Activated CD4-positive, alpha-beta T cell treated with anti-CD3 and anti-CD28 coated beads for 24 hours (primary cell): Measurements from ENCODE around the gene CGB7.
"Not testable (repeated sequence)": the region's sequence is repeated elsewhere in the genome, so short reads cannot be mapped to it uniquely, and the experiment has no call there.

Source experiments
- DNase-seq, 2 donors: peaks; one replicate each; pipeline ENCODE4 v3.0.0-alpha.2; 2020; ENCODE audit warnings: low read depth in 2 of 2

CGB7 gene

GRCh38 chr19:49042177-49042576 is 15.4 kb downstream of the CGB7 start:
- no peak for DNase-seq

GRCh38 chr19:49039736-49040135 is 17.8 kb downstream of the CGB7 start:
- not testable (repeated sequence) for DNase-seq

GRCh38 chr19:49038557-49039276 is 18.8 kb downstream of the CGB7 start:
- not testable (repeated sequence) for DNase-seq

- not testable (repeated sequence) for DNase-seq
These were observed 19.4 kb downstream of the CGB7 start for GRCh38 chr19:49038111-49038510.

GRCh38 chr19:49036815-49037214 is 20.7 kb downstream of the CGB7 start, which contains the start of gene CGB1:
Gene CGB1, minus strand, starts transcription at chr19:49036895. Its CDS starts 184 bp downstream, at chr19:49036711.
- peak in 1 of 2 donors; percentile 37 for DNase-seq

- peak; percentile 58 to 73 for DNase-seq
These were observed 25.8 kb downstream of the CGB7 start, which contains the start of gene CGB2 for GRCh38 chr19:49031642-49032301. Gene CGB2, plus strand, starts transcription at chr19:49031890. Its CDS starts 206 bp downstream, at chr19:49032096.

GRCh38 chr19:49030323-49030722 is 27.2 kb downstream of the CGB7 start:
- DNase-seq = not testable (repeated sequence)

- not testable (repeated sequence) for DNase-seq
These were observed 27.8 kb downstream of the CGB7 start for GRCh38 chr19:49029749-49030148.

- DNase-seq = not testable (repeated sequence)
These were observed 28.9 kb downstream of the CGB7 start for GRCh38 chr19:49028686-49029085.

- not testable (repeated sequence) for DNase-seq
These were observed 31.9 kb downstream of the CGB7 start for GRCh38 chr19:49025599-49025998.

GRCh38 chr19:49025088-49025487 is 32.5 kb downstream of the CGB7 start:
- not testable (repeated sequence) for DNase-seq

GRCh38 chr19:49024233-49024632 is 33.3 kb downstream of the CGB7 start, which contains the start of gene CGB3:
Gene CGB3, minus strand, starts transcription at chr19:49024333. Its CDS starts 362 bp downstream, at chr19:49023971.
- not testable (repeated sequence) for DNase-seq

- no peak for DNase-seq
These were observed 35.4 kb downstream of the CGB7 start for GRCh38 chr19:49022116-49022515.

GRCh38 chr19:49020931-49021895 is 36.3 kb downstream of the CGB7 start:
- no peak for DNase-seq

GRCh38 chr19:49020342-49020741 is 37.2 kb downstream of the CGB7 start:
- no peak for DNase-seq

GRCh38 chr19:49019242-49019932 is 38.2 kb downstream of the CGB7 start:
- DNase-seq = peak; percentile 43 to 59

- DNase-seq = not testable (repeated sequence)
These were observed 38.9 kb downstream of the CGB7 start for GRCh38 chr19:49018388-49019241.

- peak; percentile 38 to 39 for DNase-seq
These were observed 39.7 kb downstream of the CGB7 start for GRCh38 chr19:49017666-49018351.

- DNase-seq = no peak
These were observed 40.4 kb downstream of the CGB7 start, which contains the start of gene LHB for GRCh38 chr19:49017041-49017665. Gene LHB, minus strand, starts transcription at chr19:49017091. Its CDS starts 10 bp downstream, at chr19:49017081.
